H1 (cell line): ENCODE measurements around the gene POLA1.

Source experiments
- EZH2 ChIP-seq: fragments of 200-600 bp; sonication (generic); IDR thresholded peaks from 2 replicates; pipeline ENCODE4 v1.7.1; 2012; ENCODE audit warnings: low read depth, mild to moderate bottlenecking, moderate library complexity, low read length, inconsistent platforms; ENCODE audit not compliant: severe bottlenecking
- POLR2A ChIP-seq, 2 experiments: IDR thresholded peaks; 1 replicate in 1 of 2; 2 replicates in 1 of 2; pipeline ENCODE4 v1.6.1; 2011; ENCODE audit warnings: low read depth in 2 of 2, low read length in 2 of 2, mild to moderate bottlenecking in 2 of 2; ENCODE audit errors: control extremely low read depth in 1 of 2
- TF ChIP-seq, protein P1 (sequence below), 3 experiments: IDR thresholded peaks; 1 replicate in 2 of 3; 2 replicates in 1 of 3; pipeline versions ENCODE4 v1.5.1 to v1.6.1; 2011; ENCODE audit warnings: low read length in 3 of 3, mild to moderate bottlenecking in 3 of 3, inconsistent platforms in 2 of 3, low read depth in 1 of 3, moderate library complexity in 1 of 3; ENCODE audit not compliant: insufficient read depth in 1 of 3; ENCODE audit errors: control extremely low read depth in 1 of 3

DNA sequence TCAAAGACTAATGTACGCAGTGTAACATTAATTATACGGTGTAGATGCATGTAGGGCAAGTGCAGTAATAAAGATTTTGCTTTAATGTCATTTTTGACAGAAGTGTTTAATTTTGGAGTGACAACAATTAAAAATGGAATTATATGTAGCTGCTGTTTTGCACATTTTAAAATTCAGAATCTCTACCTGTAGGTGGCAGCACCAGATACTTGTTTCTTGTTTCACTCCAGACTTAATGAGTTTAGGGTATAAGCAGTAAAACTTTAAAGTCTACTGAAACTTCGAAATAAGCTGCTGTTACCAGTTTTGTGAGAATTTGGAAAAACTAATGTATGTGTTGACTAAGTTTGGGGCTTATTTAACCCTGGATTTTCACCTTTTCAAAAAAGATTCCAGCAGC, 144.9 kb downstream of the POLA1 start:
- TF ChIP-seq EZH2, result no peak
- no peak for TF ChIP-seq POLR2A (IDR thresholded peaks at IDR 0.05; ENCODE audit: control extremely low read depth in 1 of 2, low read depth in 2 of 2, low read length in 2 of 2)
- TF ChIP-seq, protein P1, sequence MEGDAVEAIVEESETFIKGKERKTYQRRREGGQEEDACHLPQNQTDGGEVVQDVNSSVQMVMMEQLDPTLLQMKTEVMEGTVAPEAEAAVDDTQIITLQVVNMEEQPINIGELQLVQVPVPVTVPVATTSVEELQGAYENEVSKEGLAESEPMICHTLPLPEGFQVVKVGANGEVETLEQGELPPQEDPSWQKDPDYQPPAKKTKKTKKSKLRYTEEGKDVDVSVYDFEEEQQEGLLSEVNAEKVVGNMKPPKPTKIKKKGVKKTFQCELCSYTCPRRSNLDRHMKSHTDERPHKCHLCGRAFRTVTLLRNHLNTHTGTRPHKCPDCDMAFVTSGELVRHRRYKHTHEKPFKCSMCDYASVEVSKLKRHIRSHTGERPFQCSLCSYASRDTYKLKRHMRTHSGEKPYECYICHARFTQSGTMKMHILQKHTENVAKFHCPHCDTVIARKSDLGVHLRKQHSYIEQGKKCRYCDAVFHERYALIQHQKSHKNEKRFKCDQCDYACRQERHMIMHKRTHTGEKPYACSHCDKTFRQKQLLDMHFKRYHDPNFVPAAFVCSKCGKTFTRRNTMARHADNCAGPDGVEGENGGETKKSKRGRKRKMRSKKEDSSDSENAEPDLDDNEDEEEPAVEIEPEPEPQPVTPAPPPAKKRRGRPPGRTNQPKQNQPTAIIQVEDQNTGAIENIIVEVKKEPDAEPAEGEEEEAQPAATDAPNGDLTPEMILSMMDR (IDR thresholded peaks at IDR 0.05; ENCODE audit: control extremely low read depth in 1 of 3, insufficient read depth in 1 of 3, low read depth in 1 of 3, low read length in 3 of 3), result peak in 1 of 3 experiments; percentile 25; a peak in 1 of 4 replicates
